BLaER1 (cell line): ENCODE measurements around the gene PCNX4.
"Not testable (repeated sequence)": the region's sequence is repeated elsewhere in the genome, so short reads cannot be mapped to it uniquely, and the experiment has no call there.

Experiments used
- H3K27ac ChIP-seq: shearing (Covaris generic); formaldehyde crosslinking; 2 replicates; pipeline ENCODE4 v1.8.1; 2022
- H3K27me3 ChIP-seq: shearing (Covaris generic); formaldehyde crosslinking; 2 replicates; pipeline ENCODE4 v1.8.1; 2022
- H3K36me3 ChIP-seq: shearing (Covaris generic); formaldehyde crosslinking; 2 replicates; pipeline ENCODE4 v1.8.1; 2022
- H3K4me1 ChIP-seq: shearing (Covaris generic); formaldehyde crosslinking; 2 replicates; pipeline ENCODE4 v1.8.1; 2022
- H3K4me2 ChIP-seq: shearing (Covaris generic); formaldehyde crosslinking; 2 replicates; pipeline ENCODE4 v1.8.1; 2022
- H3K4me3 ChIP-seq: shearing (Covaris generic); formaldehyde crosslinking; 2 replicates; pipeline ENCODE4 v1.8.1; 2022
- H3K9ac ChIP-seq: shearing (Covaris generic); formaldehyde crosslinking; 2 replicates; pipeline ENCODE4 v1.8.1; 2022
- H3K9me3 ChIP-seq: shearing (Covaris generic); formaldehyde crosslinking; 2 replicates; pipeline ENCODE4 v1.8.1; 2022
- H4K20me1 ChIP-seq: shearing (Covaris generic); formaldehyde crosslinking; 2 replicates; pipeline ENCODE4 v1.8.1; 2022
- Cebpa-rat ChIP-seq: shearing (Covaris generic); IDR thresholded peaks from 2 replicates; pipeline ENCODE4 v1.8.1; 2022

Gene PCNX4

DNA sequence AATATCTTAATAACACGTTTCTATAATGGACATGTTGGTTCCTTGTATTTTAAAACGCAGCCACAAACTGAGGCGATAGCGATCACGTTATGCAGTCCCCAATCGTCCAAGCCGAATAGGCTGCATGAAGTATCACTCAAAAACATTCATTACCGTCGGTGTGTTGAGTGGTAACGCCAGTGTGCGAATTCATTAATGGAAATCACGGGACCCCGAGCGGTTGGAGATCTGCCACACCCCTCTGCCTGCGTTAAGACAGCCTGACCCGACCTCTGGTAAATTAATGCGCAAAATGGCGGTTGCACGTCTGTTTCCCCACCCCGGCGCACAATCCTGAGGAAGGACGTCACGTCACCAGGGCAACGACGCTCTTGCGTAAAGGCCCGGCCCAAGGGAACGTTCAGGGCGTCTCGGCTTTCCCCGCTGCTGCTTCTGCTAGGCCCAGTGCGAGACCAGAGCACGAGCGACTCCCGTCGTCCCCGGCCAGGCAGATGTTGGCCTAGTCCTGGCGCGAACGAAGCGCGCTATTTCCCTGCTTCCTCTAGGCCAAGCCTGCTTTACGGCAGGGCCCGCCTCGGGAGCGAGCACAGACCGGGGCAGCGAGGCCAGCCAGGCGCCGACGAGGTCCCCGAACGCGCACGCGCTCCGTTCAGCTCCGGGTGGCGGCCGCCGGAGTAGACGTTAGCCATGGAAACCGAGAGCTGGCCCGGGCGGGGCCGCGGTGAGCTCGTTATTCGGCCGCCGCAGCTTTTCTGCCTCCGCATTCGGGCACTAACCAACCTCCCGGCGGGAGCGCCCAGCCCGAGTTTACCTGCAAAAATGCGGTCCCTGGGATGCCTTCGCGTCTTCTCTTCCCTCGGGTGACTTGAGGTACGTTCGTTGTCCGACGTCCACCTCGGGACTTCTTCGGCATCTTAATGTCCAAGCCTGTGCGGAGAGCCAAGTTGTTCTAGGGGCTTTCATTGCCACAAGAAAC is at the start of gene PCNX4:
TSS of gene PCNX4 (plus strand) at position 374 of the 976 bp plus-strand sequence. CDS start 15,716 bp downstream, outside the sequence.
- H3K9me3 ChIP-seq: no peaks in the 10 kb centered on the region
- H4K20me1 ChIP-seq: peaks cover 19% of the 10 kb centered on the region
- peak within 1 kb of the TSS; percentile 92 for H3K9ac ChIP-seq
- peak within 1 kb of the TSS; percentile 85 for H3K4me2 ChIP-seq
- H3K27me3 ChIP-seq: no peaks in the 10 kb centered on the region
- peak within 1 kb of the TSS; percentile 95 for H3K27ac ChIP-seq
- H3K36me3 ChIP-seq: peaks cover 15% of the 10 kb centered on the region
- peaks cover 36% of the 10 kb centered on the region for H3K4me1 ChIP-seq
- TF ChIP-seq Cebpa-rat: peak; percentile 90
- H3K4me3 ChIP-seq: peak within 1 kb of the TSS; percentile 78

GRCh38 chr14:60047976-60048375 is 43.7 kb upstream of the PCNX4 start:
- H3K27ac ChIP-seq, H3K9ac ChIP-seq, H4K20me1 ChIP-seq, H3K36me3 ChIP-seq, H3K9me3 ChIP-seq, H3K4me3 ChIP-seq, H3K4me2 ChIP-seq, H3K27me3 ChIP-seq: not testable (repeated sequence)
- peaks cover 11% of the 10 kb centered on the region for H3K4me1 ChIP-seq

GRCh38 chr14:60051721-60052221 is 40.0 kb upstream of the PCNX4 start:
- peaks cover 11% of the 10 kb centered on the region for H3K4me1 ChIP-seq
- H3K9me3 ChIP-seq: no peaks in the 10 kb centered on the region
- 0 out of 2 replicates have a peak overlapping the region, but pooled peaks have one; percentile 29 for H3K9ac ChIP-seq
- no peak for TF ChIP-seq Cebpa-rat
- H4K20me1 ChIP-seq: no peaks in the 10 kb centered on the region
- peak overlapping the region; percentile 52 for H3K4me2 ChIP-seq
- H3K4me3 ChIP-seq: no peak overlapping the region
- H3K36me3 ChIP-seq: no peaks in the 10 kb centered on the region
- no peaks in the 10 kb centered on the region for H3K27me3 ChIP-seq
- no peak overlapping the region for H3K27ac ChIP-seq

- no peaks in the 10 kb centered on the region for H3K27me3 ChIP-seq
- no peak overlapping the region for H3K4me3 ChIP-seq
- no peaks in the 10 kb centered on the region for H3K4me1 ChIP-seq
- no peak overlapping the region for H3K27ac ChIP-seq
- H3K36me3 ChIP-seq: no peaks in the 10 kb centered on the region
- TF ChIP-seq Cebpa-rat: no peak
- H3K4me2 ChIP-seq: no peak overlapping the region
- H4K20me1 ChIP-seq: no peaks in the 10 kb centered on the region
- H3K9ac ChIP-seq: no peak overlapping the region
- no peaks in the 10 kb centered on the region for H3K9me3 ChIP-seq
These were observed 33.6 kb upstream of the PCNX4 start for GRCh38 chr14:60058087-60058486.

GRCh38 chr14:60061371-60061770 is 30.4 kb upstream of the PCNX4 start:
- Histone ChIP-seq H3K27ac (no peak overlapping the region), H3K36me3 (no peaks in the 10 kb centered on the region), H3K4me3 (no peak overlapping the region), H3K9ac (no peak overlapping the region), H3K27me3 (no peaks in the 10 kb centered on the region), H3K4me1 (no peaks in the 10 kb centered on the region), H4K20me1 (no peaks in the 10 kb centered on the region), H3K4me2 (no peak overlapping the region), H3K9me3 (no peaks in the 10 kb centered on the region)
- TF ChIP-seq Cebpa-rat: no peak

GRCh38 chr14:60064491-60065072 is 27.1 kb upstream of the PCNX4 start:
- Histone ChIP-seq H3K27ac (no peak overlapping the region), H3K4me3 (no peak overlapping the region), H3K9ac (no peak overlapping the region), H3K9me3 (no peaks in the 10 kb centered on the region), H3K4me1 (no peaks in the 10 kb centered on the region), H4K20me1 (no peaks in the 10 kb centered on the region), H3K4me2 (no peak overlapping the region), H3K36me3 (no peaks in the 10 kb centered on the region), H3K27me3 (no peaks in the 10 kb centered on the region)
- no peak for TF ChIP-seq Cebpa-rat

DNA sequence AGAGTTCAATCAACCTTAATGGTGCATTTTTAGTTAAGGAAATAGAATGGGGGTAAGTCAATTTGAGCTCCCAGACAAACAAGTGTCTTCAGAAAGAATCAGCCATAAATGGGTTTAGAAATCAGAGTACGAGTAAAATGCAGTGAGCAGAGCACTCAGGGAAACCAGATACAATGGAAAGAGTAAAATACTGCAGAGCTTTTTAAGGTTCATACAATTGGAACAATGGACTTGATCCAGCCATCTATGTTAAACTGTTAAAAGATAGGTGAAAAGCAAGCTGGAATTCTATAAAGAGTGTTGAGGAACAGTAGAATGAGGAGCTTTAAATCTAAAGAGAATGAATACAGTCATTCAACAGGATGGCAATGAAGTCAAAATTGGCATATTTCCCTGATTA is 23.8 kb upstream of the PCNX4 start:
- H3K27me3 ChIP-seq: no peaks in the 10 kb centered on the region
- H3K27ac ChIP-seq: no peak overlapping the region
- no peak overlapping the region for H3K4me2 ChIP-seq
- TF ChIP-seq Cebpa-rat: no peak
- no peaks in the 10 kb centered on the region for H3K4me1 ChIP-seq
- H3K36me3 ChIP-seq: no peaks in the 10 kb centered on the region
- H3K4me3 ChIP-seq: no peak overlapping the region
- no peaks in the 10 kb centered on the region for H4K20me1 ChIP-seq
- H3K9ac ChIP-seq: no peak overlapping the region
- H3K9me3 ChIP-seq: no peaks in the 10 kb centered on the region

- Histone ChIP-seq H3K4me3 (no peak overlapping the region), H3K27me3 (no peaks in the 10 kb centered on the region)
- TF ChIP-seq Cebpa-rat: no peak
These were observed 12.0 kb upstream of the PCNX4 start for GRCh38 chr14:60079723-60080122.

GRCh38 chr14:60085085-60085484 is 6.6 kb upstream of the PCNX4 start:
- Histone ChIP-seq H4K20me1 (no peaks in the 10 kb centered on the region), H3K4me2 (no peak overlapping the region), H3K27ac (no peak overlapping the region), H3K9me3 (no peaks in the 10 kb centered on the region), H3K4me3 (no peak overlapping the region), H3K27me3 (no peaks in the 10 kb centered on the region), H3K9ac (no peak overlapping the region), H3K4me1 (no peaks in the 10 kb centered on the region), H3K36me3 (no peaks in the 10 kb centered on the region)
- no peak for TF ChIP-seq Cebpa-rat

More at GRCh38 chr14:60079723-60080122, 12.0 kb upstream of the PCNX4 start:
- no peaks in the 10 kb centered on the region for H3K36me3 ChIP-seq
- H3K27ac ChIP-seq: no peak overlapping the region
- no peaks in the 10 kb centered on the region for H3K4me1 ChIP-seq
- no peak overlapping the region for H3K9ac ChIP-seq
- H3K4me2 ChIP-seq: no peak overlapping the region
- H4K20me1 ChIP-seq: no peaks in the 10 kb centered on the region
- peaks cover 13% of the 10 kb centered on the region; the same call in 1 of the 2 replicates for H3K9me3 ChIP-seq

- Histone ChIP-seq H3K4me3 (no peak overlapping the region), H3K9ac (no peak overlapping the region), H3K9me3 (no peaks in the 10 kb centered on the region), H3K4me2 (no peak overlapping the region), H3K27me3 (no peaks in the 10 kb centered on the region), H3K27ac (no peak overlapping the region), H3K36me3 (no peaks in the 10 kb centered on the region), H4K20me1 (no peaks in the 10 kb centered on the region), H3K4me1 (peaks cover 3% of the 10 kb centered on the region)
- TF ChIP-seq Cebpa-rat: no peak
These were observed 6.0 kb upstream of the PCNX4 start for GRCh38 chr14:60085693-60086092.
